ENCODE results near the gene SMG6.
A peak's percentile ranks its signal among the peaks of the same experiment; 100 is the strongest.

Gene SMG6

GRCh38 chr17:2043785-2044184 lies 259.8 kb downstream of the SMG6 start:
- H3K4me1 Mint-ChIP-seq = peaks cover 32% of the 10 kb centered on the region
- peak overlapping the region; percentile 52 for H3K4me3 Mint-ChIP-seq
- no peak for DNase-seq
- peaks cover 20% of the 10 kb centered on the region for H3K36me3 Mint-ChIP-seq (ENCODE audit: low read depth)
- TF ChIP-seq CTCF (IDR thresholded peaks at IDR 0.05) = no peak
- no peak overlapping the region for H3K27ac Mint-ChIP-seq
- H3K27me3 Mint-ChIP-seq (ENCODE audit: low read depth, poor library complexity) = peaks cover 32% of the 10 kb centered on the region
- H3K9me3 Mint-ChIP-seq = no peaks in the 10 kb centered on the region

GRCh38 chr17:2042933-2043332 lies 260.7 kb downstream of the SMG6 start:
- Mint-ChIP-seq H3K27me3 (ENCODE audit: low read depth, poor library complexity) (peaks cover 24% of the 10 kb centered on the region), H3K36me3 (ENCODE audit: low read depth) (peaks cover 24% of the 10 kb centered on the region), H3K9me3 (no peaks in the 10 kb centered on the region), H3K4me1 (peaks cover 28% of the 10 kb centered on the region), H3K27ac (peak overlapping the region; percentile 66), H3K4me3 (peak overlapping the region; percentile 89)
- DNase-seq = no peak
- TF ChIP-seq CTCF (IDR thresholded peaks at IDR 0.05) = no peak

DNA sequence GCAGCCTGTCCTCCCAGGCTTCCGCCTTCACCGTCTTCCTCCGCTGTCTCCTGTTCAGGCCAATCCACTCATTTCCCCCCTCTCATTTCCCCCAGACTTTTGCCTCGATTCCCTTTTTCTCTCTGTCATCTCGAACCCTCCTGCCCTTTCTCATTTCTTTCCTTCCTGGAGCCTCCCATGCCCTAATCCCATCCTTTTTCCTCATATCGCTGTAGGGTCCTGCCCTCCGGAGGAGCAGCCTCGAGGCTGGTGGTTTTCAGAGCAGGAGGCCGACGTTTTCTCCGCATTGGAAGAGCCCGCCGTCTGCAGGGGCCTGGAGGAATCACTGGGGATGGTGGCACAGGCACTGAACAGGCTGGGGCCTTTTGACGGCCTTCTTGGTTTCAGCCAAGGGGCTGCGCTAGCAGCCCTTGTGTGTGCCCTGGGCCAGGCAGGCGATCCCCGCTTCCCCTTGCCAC lies 261.2 kb downstream of the SMG6 start:
- peak; percentile 41 for DNase-seq
- peaks cover 24% of the 10 kb centered on the region for H3K36me3 Mint-ChIP-seq (ENCODE audit: low read depth)
- H3K27me3 Mint-ChIP-seq (ENCODE audit: low read depth, poor library complexity) = peaks cover 18% of the 10 kb centered on the region
- peak; percentile 6 for TF ChIP-seq CTCF (IDR thresholded peaks at IDR 0.05)
- H3K27ac Mint-ChIP-seq = peak overlapping the region; percentile 62
- no peaks in the 10 kb centered on the region for H3K9me3 Mint-ChIP-seq
- peaks cover 32% of the 10 kb centered on the region for H3K4me1 Mint-ChIP-seq
- peak overlapping the region; percentile 89 for H3K4me3 Mint-ChIP-seq

- Mint-ChIP-seq H3K27me3 (ENCODE audit: low read depth, poor library complexity) (peaks cover 15% of the 10 kb centered on the region), H3K4me1 (peaks cover 35% of the 10 kb centered on the region), H3K27ac (peak within 1 kb of the TSS; percentile 66), H3K4me3 (peak within 1 kb of the TSS; percentile 89), H3K9me3 (no peaks in the 10 kb centered on the region), H3K36me3 (ENCODE audit: low read depth) (peaks cover 27% of the 10 kb centered on the region)
- TF ChIP-seq CTCF (IDR thresholded peaks at IDR 0.05) = peak; percentile 30
- peak; percentile 97 for DNase-seq
Observed at GRCh38 chr17:2041561-2042389, 261.8 kb downstream of the SMG6 start, which contains the start of gene OVCA2. Gene OVCA2 (plus strand): TSS chr17:2042022. CDS start chr17:2042048, 26 bp downstream.

DNA sequence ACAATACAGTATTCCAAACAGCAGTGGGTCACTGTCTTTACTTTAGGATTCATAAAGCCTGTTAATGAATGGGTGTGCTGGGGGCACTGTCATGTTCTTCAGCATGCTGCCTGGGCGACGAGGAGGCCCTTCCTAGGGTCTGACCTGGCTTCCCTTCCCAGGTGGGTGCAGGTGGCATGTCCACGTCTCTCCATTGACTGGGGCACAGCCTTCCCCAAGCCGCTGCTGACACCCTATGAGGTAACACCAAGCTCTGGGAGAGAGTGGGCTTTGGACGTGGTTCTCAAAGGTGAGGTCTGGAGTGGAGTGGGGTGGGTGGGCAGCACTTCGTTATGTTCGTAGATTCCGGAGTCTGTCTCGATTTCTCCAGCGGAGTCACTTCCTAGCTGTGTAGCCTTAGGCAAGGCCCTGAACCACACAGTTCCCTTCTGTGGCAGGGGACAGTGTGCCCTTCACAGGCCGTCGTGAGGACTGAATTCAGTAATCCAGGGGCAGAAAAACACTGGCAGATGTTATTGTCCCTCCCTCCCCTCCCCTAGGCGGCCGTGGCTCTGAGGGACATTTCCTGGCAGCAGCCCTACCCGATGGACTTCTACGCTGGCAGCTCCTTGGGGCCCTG lies 262.5 kb downstream of the SMG6 start:
- no peak overlapping the region for H3K27ac Mint-ChIP-seq
- peaks cover 34% of the 10 kb centered on the region for H3K36me3 Mint-ChIP-seq (ENCODE audit: low read depth)

More for the DNA sequence above, 262.5 kb downstream of the SMG6 start:
- Mint-ChIP-seq H3K4me1 (peaks cover 43% of the 10 kb centered on the region), H3K4me3 (peak overlapping the region; percentile 89), H3K27me3 (ENCODE audit: low read depth, poor library complexity) (peaks cover 13% of the 10 kb centered on the region), H3K9me3 (no peaks in the 10 kb centered on the region)
- TF ChIP-seq CTCF (IDR thresholded peaks at IDR 0.05) = no peak
- no peak for DNase-seq

All from nephron progenitor cell (in vitro differentiated cells).